ENCODE measurements around the gene AGBL4.

Gene AGBL4

DNA sequence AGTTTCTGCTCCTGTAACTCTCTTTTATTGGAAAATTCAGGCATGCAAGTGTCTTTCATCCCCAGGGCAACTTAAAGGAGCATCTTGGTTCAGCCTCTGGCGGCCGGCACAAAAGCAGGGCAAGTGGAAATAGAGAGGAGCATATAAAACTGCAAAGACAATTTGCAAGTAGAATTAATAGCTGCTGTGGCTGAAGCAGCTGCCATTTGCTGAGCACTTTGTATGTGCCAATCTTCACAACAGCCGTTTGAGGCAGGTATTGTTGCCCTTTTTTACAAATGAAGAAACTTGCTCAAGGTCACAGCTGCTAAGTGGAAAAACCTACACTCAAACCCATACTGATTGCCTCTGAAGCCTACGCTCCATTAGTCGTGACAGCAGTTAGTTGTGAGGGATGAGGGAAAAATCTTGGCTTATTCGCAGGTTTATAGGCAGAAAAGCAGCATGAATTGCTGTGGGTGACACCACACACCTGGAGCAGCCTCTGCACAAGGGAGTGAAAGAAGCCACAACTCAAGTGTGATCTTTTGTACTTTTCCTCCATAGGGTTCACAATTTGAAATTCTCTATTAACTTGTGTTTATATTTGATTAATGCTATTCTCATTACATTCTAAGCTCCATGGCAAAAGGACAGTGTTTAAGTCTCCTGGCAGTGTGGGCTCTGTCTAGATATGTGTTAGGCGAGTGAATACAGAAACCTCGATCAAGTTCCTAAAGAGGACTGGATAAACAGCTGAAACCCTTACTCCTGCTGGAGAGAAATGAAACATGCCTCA lies 1148.0 kb downstream of the AGBL4 start:
- peak overlapping the region; percentile 63 for H2AFZ ChIP-seq (ENCODE audit: low read length, unreplicated experiment)
- H3K27ac ChIP-seq (ENCODE audit: low read depth, low read length) = 0 out of 2 replicates have a peak overlapping the region, but pooled peaks have one; percentile 17
- no peaks in the 10 kb centered on the region for H3K79me2 ChIP-seq (ENCODE audit: control insufficient read depth, insufficient read depth, low read length, unreplicated experiment)
- H3K27me3 ChIP-seq (ENCODE audit: insufficient read depth, low read length) = no peaks in the 10 kb centered on the region
- H3K4me3 ChIP-seq (ENCODE audit: low read depth, low read length) = no peak overlapping the region
- H3K36me3 ChIP-seq (ENCODE audit: insufficient read depth, low read length) = no peaks in the 10 kb centered on the region
- H3K4me1 ChIP-seq (ENCODE audit: control insufficient read depth, insufficient read depth, low read length, unreplicated experiment) = peaks cover 28% of the 10 kb centered on the region

DNA sequence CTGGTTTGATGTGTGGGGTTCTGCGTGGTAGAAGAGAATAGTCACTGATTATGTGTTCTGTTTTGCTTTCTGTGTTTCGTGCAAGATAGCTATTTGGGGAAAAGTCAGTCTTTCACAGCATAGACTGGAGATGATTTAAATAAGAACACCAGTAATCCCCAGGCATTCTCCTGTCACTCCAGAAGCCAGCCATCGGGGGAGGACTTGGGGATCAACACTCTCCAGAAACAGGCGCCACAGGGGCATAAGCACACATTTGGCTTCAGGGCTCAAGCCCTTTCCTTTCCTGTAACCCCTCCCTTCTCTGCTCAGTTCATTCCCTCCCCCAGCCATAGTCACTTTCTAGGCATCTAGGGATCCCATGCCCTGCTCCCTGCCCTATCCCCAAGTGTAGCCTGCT lies 1149.8 kb downstream of the AGBL4 start:
- H2AFZ ChIP-seq (ENCODE audit: low read length, unreplicated experiment) = no peak overlapping the region
- H3K4me1 ChIP-seq (ENCODE audit: control insufficient read depth, insufficient read depth, low read length, unreplicated experiment) = peaks cover 26% of the 10 kb centered on the region
- no peak overlapping the region for H3K27ac ChIP-seq (ENCODE audit: low read depth, low read length)
- no peaks in the 10 kb centered on the region for H3K27me3 ChIP-seq (ENCODE audit: insufficient read depth, low read length)
- no peak overlapping the region for H3K4me3 ChIP-seq (ENCODE audit: low read depth, low read length)
- no peaks in the 10 kb centered on the region for H3K36me3 ChIP-seq (ENCODE audit: insufficient read depth, low read length)
- H3K79me2 ChIP-seq (ENCODE audit: control insufficient read depth, insufficient read depth, low read length, unreplicated experiment) = no peaks in the 10 kb centered on the region

- H3K36me3 ChIP-seq (ENCODE audit: insufficient read depth, low read length) = no peaks in the 10 kb centered on the region
- H3K4me1 ChIP-seq (ENCODE audit: control insufficient read depth, insufficient read depth, low read length, unreplicated experiment) = peaks cover 4% of the 10 kb centered on the region
- H3K79me2 ChIP-seq (ENCODE audit: control insufficient read depth, insufficient read depth, low read length, unreplicated experiment) = no peaks in the 10 kb centered on the region
- no peak overlapping the region for H3K27ac ChIP-seq (ENCODE audit: low read depth, low read length)
- H2AFZ ChIP-seq (ENCODE audit: low read length, unreplicated experiment) = peak overlapping the region; percentile 17
- no peaks in the 10 kb centered on the region for H3K27me3 ChIP-seq (ENCODE audit: insufficient read depth, low read length)
- H3K4me3 ChIP-seq (ENCODE audit: low read depth, low read length) = no peak overlapping the region
Measured at GRCh38 chr1:48870596-48870995, 1153.2 kb downstream of the AGBL4 start.

DNA sequence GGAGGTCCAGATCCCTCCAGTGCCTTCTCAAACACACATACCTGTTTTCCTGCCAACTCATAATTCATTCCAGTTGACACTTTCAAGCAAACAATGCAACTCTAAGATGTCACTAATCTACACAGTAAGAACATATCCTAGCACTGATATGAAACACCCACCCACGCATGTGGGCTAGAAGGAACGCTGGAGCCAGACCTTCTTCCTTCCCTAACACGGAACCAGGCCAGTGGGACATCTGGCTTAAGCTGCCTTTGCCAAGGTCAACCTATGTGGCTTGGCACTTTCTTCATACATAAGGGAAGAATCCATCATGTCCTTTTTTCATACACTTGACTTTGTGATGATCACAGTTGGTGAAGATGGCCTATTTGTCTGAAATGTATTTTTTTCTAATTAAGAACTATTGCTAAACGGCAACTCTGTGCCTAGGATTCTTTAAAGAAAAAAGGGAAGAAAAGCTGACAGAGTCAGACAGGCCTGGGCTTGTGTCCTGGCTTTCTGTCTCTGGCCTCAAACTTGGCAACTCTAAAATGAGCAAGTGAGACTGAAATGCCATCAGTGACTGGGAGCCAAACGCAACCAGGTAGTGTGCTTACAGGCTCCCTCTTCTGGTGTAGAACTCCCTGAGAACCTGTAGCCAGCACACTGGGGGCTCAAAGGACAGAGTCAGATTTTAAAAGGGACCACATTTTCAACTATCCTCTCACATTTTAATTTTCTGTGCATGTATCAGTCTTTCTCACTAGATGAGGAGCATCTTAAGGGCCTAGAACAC lies 1154.4 kb downstream of the AGBL4 start:
- no peak overlapping the region for H2AFZ ChIP-seq (ENCODE audit: low read length, unreplicated experiment)
- H3K36me3 ChIP-seq (ENCODE audit: insufficient read depth, low read length) = no peaks in the 10 kb centered on the region
- H3K4me1 ChIP-seq (ENCODE audit: control insufficient read depth, insufficient read depth, low read length, unreplicated experiment) = peaks cover 4% of the 10 kb centered on the region
- 0 out of 2 replicates have a peak, but pooled peaks cover 4% of the 10 kb centered on the region for H3K27me3 ChIP-seq (ENCODE audit: insufficient read depth, low read length)
- no peak overlapping the region for H3K27ac ChIP-seq (ENCODE audit: low read depth, low read length)
- H3K4me3 ChIP-seq (ENCODE audit: low read depth, low read length) = no peak overlapping the region
- H3K79me2 ChIP-seq (ENCODE audit: control insufficient read depth, insufficient read depth, low read length, unreplicated experiment) = no peaks in the 10 kb centered on the region

GRCh38 chr1:48864913-48865312 lies 1158.8 kb downstream of the AGBL4 start:
- Histone ChIP-seq H3K4me1 (ENCODE audit: control insufficient read depth, insufficient read depth, low read length, unreplicated experiment) (no peaks in the 10 kb centered on the region), H3K27me3 (ENCODE audit: insufficient read depth, low read length) (0 out of 2 replicates have a peak, but pooled peaks cover 5% of the 10 kb centered on the region), H3K79me2 (ENCODE audit: control insufficient read depth, insufficient read depth, low read length, unreplicated experiment) (no peaks in the 10 kb centered on the region), H3K36me3 (ENCODE audit: insufficient read depth, low read length) (no peaks in the 10 kb centered on the region), H3K4me3 (ENCODE audit: low read depth, low read length) (no peak overlapping the region), H2AFZ (ENCODE audit: low read length, unreplicated experiment) (no peak overlapping the region), H3K27ac (ENCODE audit: low read depth, low read length) (no peak overlapping the region)

DNA sequence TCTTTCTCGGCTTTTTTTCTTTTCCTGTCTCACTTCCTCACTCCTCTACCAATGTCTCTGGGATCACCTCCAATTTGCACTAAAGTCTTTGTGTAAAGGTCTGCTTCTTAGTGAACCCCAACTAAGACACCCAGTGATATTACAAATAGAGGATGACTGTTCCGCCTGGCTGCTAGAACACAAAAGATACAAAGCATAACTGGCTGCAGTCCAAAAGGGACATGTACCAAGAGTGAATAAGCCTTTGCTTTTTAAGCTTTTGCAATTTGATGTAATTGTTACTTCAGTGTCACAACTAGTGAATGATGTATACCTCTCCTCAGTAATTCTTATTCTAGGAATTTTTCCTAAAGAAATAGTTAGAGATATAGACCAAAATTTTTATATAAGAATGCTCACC lies 1164.3 kb downstream of the AGBL4 start:
- no peak overlapping the region for H2AFZ ChIP-seq (ENCODE audit: low read length, unreplicated experiment)
- peaks cover 10% of the 10 kb centered on the region for H3K4me1 ChIP-seq (ENCODE audit: control insufficient read depth, insufficient read depth, low read length, unreplicated experiment)
- no peaks in the 10 kb centered on the region for H3K79me2 ChIP-seq (ENCODE audit: control insufficient read depth, insufficient read depth, low read length, unreplicated experiment)
- peak overlapping the region; percentile 61 for H3K27ac ChIP-seq (ENCODE audit: low read depth, low read length)
- H3K4me3 ChIP-seq (ENCODE audit: low read depth, low read length) = no peak overlapping the region
- 0 out of 2 replicates have a peak, but pooled peaks cover 2% of the 10 kb centered on the region for H3K27me3 ChIP-seq (ENCODE audit: insufficient read depth, low read length)
- no peaks in the 10 kb centered on the region for H3K36me3 ChIP-seq (ENCODE audit: insufficient read depth, low read length)

- no peaks in the 10 kb centered on the region for H3K27me3 ChIP-seq (ENCODE audit: insufficient read depth, low read length)
- H3K79me2 ChIP-seq (ENCODE audit: control insufficient read depth, insufficient read depth, low read length, unreplicated experiment) = no peaks in the 10 kb centered on the region
- H3K36me3 ChIP-seq (ENCODE audit: insufficient read depth, low read length) = no peaks in the 10 kb centered on the region
- H3K4me3 ChIP-seq (ENCODE audit: low read depth, low read length) = no peak overlapping the region
- H3K27ac ChIP-seq (ENCODE audit: low read depth, low read length) = no peak overlapping the region
- H2AFZ ChIP-seq (ENCODE audit: low read length, unreplicated experiment) = no peak overlapping the region
- H3K4me1 ChIP-seq (ENCODE audit: control insufficient read depth, insufficient read depth, low read length, unreplicated experiment) = peaks cover 14% of the 10 kb centered on the region
Measured at GRCh38 chr1:48858200-48858920, 1165.4 kb downstream of the AGBL4 start.

GRCh38 chr1:48853006-48853405 lies 1170.7 kb downstream of the AGBL4 start:
- Histone ChIP-seq H3K4me3 (ENCODE audit: low read depth, low read length) (no peak overlapping the region), H2AFZ (ENCODE audit: low read length, unreplicated experiment) (peak overlapping the region; percentile 36), H3K27ac (ENCODE audit: low read depth, low read length) (peak overlapping the region; percentile 72), H3K4me1 (ENCODE audit: control insufficient read depth, insufficient read depth, low read length, unreplicated experiment) (peaks cover 23% of the 10 kb centered on the region), H3K79me2 (ENCODE audit: control insufficient read depth, insufficient read depth, low read length, unreplicated experiment) (no peaks in the 10 kb centered on the region), H3K27me3 (ENCODE audit: insufficient read depth, low read length) (no peaks in the 10 kb centered on the region), H3K36me3 (ENCODE audit: insufficient read depth, low read length) (no peaks in the 10 kb centered on the region)

DNA sequence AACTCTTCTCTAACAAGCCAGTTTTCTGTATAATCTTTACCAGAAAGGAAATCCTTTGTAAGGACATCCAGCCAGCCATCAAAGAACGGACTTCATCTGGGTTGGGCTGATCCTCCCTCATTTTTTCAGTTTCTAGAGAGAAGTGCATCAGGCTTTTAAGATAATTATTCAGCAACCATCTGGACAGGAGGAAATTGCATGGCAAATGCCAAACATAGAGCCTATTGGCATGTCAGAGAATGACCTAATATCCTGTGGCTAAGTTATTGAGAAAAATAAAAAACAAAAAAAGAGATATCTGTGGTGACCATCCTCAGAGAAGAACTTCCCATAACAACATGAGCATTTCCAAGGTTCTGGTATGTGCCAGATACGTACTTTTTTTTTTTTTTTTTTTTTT lies 1172.1 kb downstream of the AGBL4 start:
- Histone ChIP-seq H3K4me3 (ENCODE audit: low read depth, low read length) (no peak overlapping the region), H3K27ac (ENCODE audit: low read depth, low read length) (no peak overlapping the region), H3K4me1 (ENCODE audit: control insufficient read depth, insufficient read depth, low read length, unreplicated experiment) (peaks cover 23% of the 10 kb centered on the region), H2AFZ (ENCODE audit: low read length, unreplicated experiment) (peak overlapping the region; percentile 14), H3K27me3 (ENCODE audit: insufficient read depth, low read length) (no peaks in the 10 kb centered on the region), H3K79me2 (ENCODE audit: control insufficient read depth, insufficient read depth, low read length, unreplicated experiment) (no peaks in the 10 kb centered on the region), H3K36me3 (ENCODE audit: insufficient read depth, low read length) (no peaks in the 10 kb centered on the region)

- Histone ChIP-seq H3K27me3 (ENCODE audit: insufficient read depth, low read length) (peaks cover 11% of the 10 kb centered on the region; the same call in 1 of the 2 replicates), H3K27ac (ENCODE audit: low read depth, low read length) (no peak overlapping the region), H3K79me2 (ENCODE audit: control insufficient read depth, insufficient read depth, low read length, unreplicated experiment) (no peaks in the 10 kb centered on the region), H2AFZ (ENCODE audit: low read length, unreplicated experiment) (no peak overlapping the region), H3K36me3 (ENCODE audit: insufficient read depth, low read length) (no peaks in the 10 kb centered on the region), H3K4me1 (ENCODE audit: control insufficient read depth, insufficient read depth, low read length, unreplicated experiment) (peaks cover 16% of the 10 kb centered on the region), H3K4me3 (ENCODE audit: low read depth, low read length) (no peak overlapping the region)
Measured at GRCh38 chr1:48848035-48848434, 1175.7 kb downstream of the AGBL4 start.

All from ACC112 (cell line).